GM12801 (cell line): ENCODE data around the gene QRFP.

Source experiments
- TF ChIP-seq, protein P1 (sequence below): IDR thresholded peaks from one replicate; pipeline ENCODE4 v1.5.1; 2011; ENCODE audit warnings: control low read depth; ENCODE audit not compliant: insufficient read length; ENCODE audit errors: extremely low read depth

Gene QRFP

GRCh38 chr9:130900701-130901497 lies 4.3 kb upstream of the QRFP start:
- TF ChIP-seq, protein P1, sequence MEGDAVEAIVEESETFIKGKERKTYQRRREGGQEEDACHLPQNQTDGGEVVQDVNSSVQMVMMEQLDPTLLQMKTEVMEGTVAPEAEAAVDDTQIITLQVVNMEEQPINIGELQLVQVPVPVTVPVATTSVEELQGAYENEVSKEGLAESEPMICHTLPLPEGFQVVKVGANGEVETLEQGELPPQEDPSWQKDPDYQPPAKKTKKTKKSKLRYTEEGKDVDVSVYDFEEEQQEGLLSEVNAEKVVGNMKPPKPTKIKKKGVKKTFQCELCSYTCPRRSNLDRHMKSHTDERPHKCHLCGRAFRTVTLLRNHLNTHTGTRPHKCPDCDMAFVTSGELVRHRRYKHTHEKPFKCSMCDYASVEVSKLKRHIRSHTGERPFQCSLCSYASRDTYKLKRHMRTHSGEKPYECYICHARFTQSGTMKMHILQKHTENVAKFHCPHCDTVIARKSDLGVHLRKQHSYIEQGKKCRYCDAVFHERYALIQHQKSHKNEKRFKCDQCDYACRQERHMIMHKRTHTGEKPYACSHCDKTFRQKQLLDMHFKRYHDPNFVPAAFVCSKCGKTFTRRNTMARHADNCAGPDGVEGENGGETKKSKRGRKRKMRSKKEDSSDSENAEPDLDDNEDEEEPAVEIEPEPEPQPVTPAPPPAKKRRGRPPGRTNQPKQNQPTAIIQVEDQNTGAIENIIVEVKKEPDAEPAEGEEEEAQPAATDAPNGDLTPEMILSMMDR, result no peak

DNA sequence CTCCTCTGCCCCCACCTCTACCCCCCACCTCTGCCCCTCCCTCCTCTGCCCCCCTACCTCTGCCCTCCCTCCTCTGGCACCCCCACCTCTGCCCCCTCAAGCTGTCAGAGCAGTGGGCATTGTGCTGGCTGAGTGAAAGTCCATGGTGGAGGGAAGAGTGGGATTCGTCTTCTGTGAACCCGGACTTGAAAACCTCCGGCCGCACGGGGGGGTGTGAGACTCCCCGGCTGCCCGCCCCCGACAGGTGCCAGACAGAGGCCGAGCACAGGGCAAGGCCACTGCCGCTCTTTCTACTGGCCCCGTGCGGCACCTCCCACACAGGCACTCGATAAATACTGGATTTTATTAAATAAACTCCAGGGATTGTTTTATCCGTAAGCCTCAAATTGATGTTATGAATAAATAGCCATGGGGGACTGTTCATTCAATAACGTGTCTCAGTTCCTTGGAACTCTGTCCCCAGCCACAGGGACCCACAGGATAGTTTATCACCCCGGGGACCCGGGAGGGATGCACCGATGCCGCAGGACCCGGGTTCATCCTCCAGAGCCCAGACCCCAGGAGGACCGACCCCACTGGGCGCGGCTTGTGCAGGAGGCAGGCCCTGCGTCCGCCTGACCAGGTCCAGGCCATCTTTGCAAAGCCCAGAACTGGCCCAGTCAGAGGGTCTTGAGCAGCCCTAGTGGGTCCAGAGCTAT lies 2.6 kb upstream of the QRFP start:
- TF ChIP-seq, protein P1, result no peak

GRCh38 chr9:130898552-130898852 lies 1.9 kb upstream of the QRFP start:
- TF ChIP-seq, protein P1, result no peak

DNA sequence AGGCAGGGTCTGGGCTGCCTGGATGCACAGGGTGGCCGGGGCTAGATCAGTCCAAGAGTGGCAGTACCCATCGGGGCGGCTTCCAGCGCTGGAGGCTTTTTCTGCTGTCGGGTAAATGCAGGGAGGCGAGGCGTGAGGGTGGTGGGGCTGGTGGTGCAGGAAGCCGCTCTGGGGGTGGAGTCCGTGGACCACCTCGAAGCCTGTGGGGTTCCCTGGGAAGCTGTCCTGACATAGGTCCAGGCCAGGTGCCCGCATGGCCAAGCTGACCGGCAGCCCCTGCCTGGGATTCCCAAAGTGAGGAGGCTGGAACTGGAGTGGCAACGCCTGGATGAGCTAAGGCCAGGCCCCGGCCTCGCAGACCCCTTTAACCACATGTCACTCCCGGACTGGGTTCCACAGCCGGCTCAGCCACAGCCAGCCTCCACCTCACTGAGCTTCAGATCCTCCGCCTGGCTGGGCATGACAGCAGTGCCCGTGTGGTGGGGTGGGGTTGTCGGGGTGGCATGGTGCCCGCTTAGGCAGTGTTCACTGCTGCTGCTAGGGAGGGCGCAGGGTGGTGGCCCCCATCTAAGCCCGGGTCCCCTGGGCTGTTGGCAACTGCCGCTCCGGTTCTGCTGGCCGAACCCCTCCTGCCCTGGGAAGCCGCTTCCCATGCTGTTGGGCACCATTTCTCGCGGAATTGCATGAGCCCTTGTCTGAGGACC lies 1.4 kb upstream of the QRFP start:
- TF ChIP-seq, protein P1, result no peak

GRCh38 chr9:130897105-130897751 lies 616 bp upstream of the QRFP start:
- TF ChIP-seq, protein P1, result no peak

DNA sequence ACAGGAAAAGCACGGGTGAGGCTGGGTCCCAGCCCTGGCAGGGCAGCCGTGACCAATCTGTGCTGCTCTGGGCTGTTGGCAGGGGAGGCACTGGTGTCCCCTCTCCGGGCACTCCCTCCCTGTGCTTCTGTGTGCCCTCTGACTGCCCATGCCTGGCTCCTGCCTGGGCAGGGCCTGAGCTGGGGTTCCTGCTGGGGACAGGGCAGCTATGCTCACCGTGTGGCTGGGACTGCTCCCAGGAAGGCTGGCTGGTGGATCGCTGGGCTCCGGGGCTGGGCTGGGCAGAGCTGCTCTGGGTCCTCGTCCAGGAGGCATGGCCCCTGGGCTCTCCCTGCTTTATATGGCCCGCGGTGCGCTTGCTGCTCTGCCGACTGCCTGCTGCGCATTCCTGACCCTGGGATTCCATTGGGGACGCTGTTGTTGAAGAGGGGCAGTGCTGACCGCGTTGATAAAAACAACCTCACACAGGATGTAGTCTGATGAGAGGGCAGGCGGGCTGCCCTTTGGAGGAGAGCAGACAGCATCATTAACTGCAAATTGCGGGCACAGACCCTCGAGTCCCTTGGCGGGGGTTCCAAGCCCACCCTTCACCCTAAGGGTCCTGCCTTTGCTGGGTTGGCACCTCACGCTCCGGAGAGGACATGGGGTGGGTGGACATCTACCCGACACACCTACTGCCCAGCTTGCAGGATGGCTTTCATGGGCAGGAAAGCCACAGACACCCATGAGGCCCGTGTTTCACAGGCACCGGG lies 955 bp downstream of the QRFP start:
- TF ChIP-seq, protein P1, result no peak
